NT2/D1 (cell line): ENCODE measurements around the gene LPAR1.
A peak's percentile ranks its signal among the peaks of the same experiment; 100 is the strongest.
"Not testable (repeated sequence)": the region's sequence is repeated elsewhere in the genome, so short reads cannot be mapped to it uniquely, and the experiment has no call there.

Experiments
- DNase-seq: peaks from one replicate; pipeline ENCODE4 v3.0.0-alpha.2; 2011; ENCODE audit warnings: low read depth, low spot score
- H3K27me3 ChIP-seq: 2 replicates; pipeline ENCODE4 v1.6.0; 2011; ENCODE audit warnings: mild to moderate bottlenecking; ENCODE audit not compliant: insufficient read length, insufficient read depth
- H3K36me3 ChIP-seq: 2 replicates; pipeline ENCODE4 v1.6.1; 2011; ENCODE audit warnings: mild to moderate bottlenecking, low read length, mixed read lengths; ENCODE audit not compliant: insufficient read depth, insufficient read length
- H3K4me1 ChIP-seq: 2 replicates; pipeline ENCODE4 v1.5.1; 2011; ENCODE audit not compliant: insufficient read depth, insufficient read length
- H3K4me3 ChIP-seq: 2 replicates; pipeline ENCODE4 v1.5.1; 2011; ENCODE audit warnings: low read depth; ENCODE audit not compliant: insufficient read length
- H3K9ac ChIP-seq: 2 replicates; pipeline ENCODE4 v1.6.0; 2011; ENCODE audit warnings: low read depth; ENCODE audit not compliant: insufficient read length
- H3K9me3 ChIP-seq: 2 replicates; pipeline ENCODE4 v1.5.1; 2011; ENCODE audit warnings: mild to moderate bottlenecking, low read length; ENCODE audit not compliant: insufficient read depth
- SUZ12 ChIP-seq: IDR thresholded peaks from 2 replicates; pipeline ENCODE4 v1.6.1; 2011; ENCODE audit not compliant: insufficient read length, insufficient read depth; ENCODE audit errors: extremely low read depth
- YY1 ChIP-seq: IDR thresholded peaks from 2 replicates; pipeline ENCODE4 v1.6.1; 2011; ENCODE audit not compliant: insufficient read length, insufficient read depth
- ZNF274 ChIP-seq: IDR thresholded peaks from 2 replicates; pipeline ENCODE4 v1.6.1; 2011; ENCODE audit warnings: mild to moderate bottlenecking, low read depth, low read length

Gene LPAR1

GRCh38 chr9:110835859-110836271 is 202.4 kb downstream of the LPAR1 start:
- peaks cover 3% of the 10 kb centered on the region; the same call in 1 of the 2 replicates for H3K9me3 ChIP-seq
- H3K9ac ChIP-seq, result no peak overlapping the region
- H3K36me3 ChIP-seq, result no peaks in the 10 kb centered on the region
- no peaks in the 10 kb centered on the region for H3K27me3 ChIP-seq
- no peak for TF ChIP-seq SUZ12
- TF ChIP-seq ZNF274, result no peak
- TF ChIP-seq YY1, result no peak
- no peak for DNase-seq
- H3K4me1 ChIP-seq, result no peaks in the 10 kb centered on the region
- H3K4me3 ChIP-seq, result no peak overlapping the region

GRCh38 chr9:110835404-110835803 is 202.9 kb downstream of the LPAR1 start:
- TF ChIP-seq SUZ12 (no peak), ZNF274 (no peak), YY1 (no peak)
- Histone ChIP-seq H3K27me3 (no peaks in the 10 kb centered on the region), H3K9me3 (peaks cover 3% of the 10 kb centered on the region; the same call in 1 of the 2 replicates), H3K4me3 (no peak overlapping the region), H3K9ac (no peak overlapping the region), H3K36me3 (no peaks in the 10 kb centered on the region), H3K4me1 (no peaks in the 10 kb centered on the region)
- no peak for DNase-seq

GRCh38 chr9:110832926-110833325 is 205.3 kb downstream of the LPAR1 start:
- H3K4me1 ChIP-seq, result no peaks in the 10 kb centered on the region
- no peak overlapping the region for H3K4me3 ChIP-seq
- H3K9me3 ChIP-seq, result peaks cover 5% of the 10 kb centered on the region; the same call in 1 of the 2 replicates
- TF ChIP-seq YY1 (no peak), SUZ12 (no peak), ZNF274 (no peak)
- H3K9ac ChIP-seq, result no peak overlapping the region
- H3K27me3 ChIP-seq, result no peaks in the 10 kb centered on the region
- H3K36me3 ChIP-seq, result no peaks in the 10 kb centered on the region
- no peak for DNase-seq

- H3K4me3 ChIP-seq, result no peak overlapping the region
- no peaks in the 10 kb centered on the region for H3K27me3 ChIP-seq
- TF ChIP-seq ZNF274, result no peak
- no peak overlapping the region for H3K9ac ChIP-seq
- peaks cover 13% of the 10 kb centered on the region for H3K9me3 ChIP-seq
- H3K36me3 ChIP-seq, result no peaks in the 10 kb centered on the region
- no peaks in the 10 kb centered on the region for H3K4me1 ChIP-seq
- no peak for DNase-seq
These were observed 207.8 kb downstream of the LPAR1 start for GRCh38 chr9:110830495-110830894.

- H3K4me1 ChIP-seq, result no peaks in the 10 kb centered on the region
- H3K27me3 ChIP-seq, result no peaks in the 10 kb centered on the region
- H3K4me3 ChIP-seq, result no peak overlapping the region
- TF ChIP-seq YY1 (no peak), ZNF274 (no peak), SUZ12 (no peak)
- no peaks in the 10 kb centered on the region for H3K36me3 ChIP-seq
- DNase-seq, result no peak
- peaks cover 13% of the 10 kb centered on the region for H3K9me3 ChIP-seq
- H3K9ac ChIP-seq, result no peak overlapping the region
These were observed 210.0 kb downstream of the LPAR1 start for GRCh38 chr9:110828264-110828663.

- H3K4me3 ChIP-seq, H3K27me3 ChIP-seq, H3K9ac ChIP-seq, H3K36me3 ChIP-seq, H3K4me1 ChIP-seq: not testable (repeated sequence)
- peaks cover 16% of the 10 kb centered on the region; the same call in 1 of the 2 replicates for H3K9me3 ChIP-seq
- peak; percentile 57 for DNase-seq
These were observed 211.9 kb downstream of the LPAR1 start for GRCh38 chr9:110826400-110826799.

- Histone ChIP-seq H3K9ac (no peak overlapping the region), H3K4me3 (no peak overlapping the region), H3K27me3 (no peaks in the 10 kb centered on the region), H3K4me1 (no peaks in the 10 kb centered on the region), H3K9me3 (peaks cover 16% of the 10 kb centered on the region; the same call in 1 of the 2 replicates), H3K36me3 (no peaks in the 10 kb centered on the region)
- TF ChIP-seq YY1, result no peak
- TF ChIP-seq SUZ12, result no peak
- no peak for TF ChIP-seq ZNF274
- DNase-seq, result no peak
These were observed 212.3 kb downstream of the LPAR1 start for GRCh38 chr9:110825950-110826349.

GRCh38 chr9:110825129-110825528 is 213.1 kb downstream of the LPAR1 start:
- not testable (repeated sequence) for H3K27me3 ChIP-seq, H3K36me3 ChIP-seq, H3K4me1 ChIP-seq, H3K9ac ChIP-seq, DNase-seq, H3K4me3 ChIP-seq
- peaks cover 16% of the 10 kb centered on the region; the same call in 1 of the 2 replicates for H3K9me3 ChIP-seq
